ENCODE results near the gene RHOT1. TPM values are rescaled to one million over a fixed set of nuclear protein-coding genes. Genes with fewer than 3 reads are reported as not detected.
A peak's percentile ranks its signal among the peaks of the same experiment; 100 is the strongest.
"Not testable (repeated sequence)": the region's sequence is repeated elsewhere in the genome, so short reads cannot be mapped to it uniquely, and the experiment has no call there.

RHOT1 gene
- total RNA-seq, 5 donors from 2014 or later (not counting 1 experiment from before 2014, with no cell fraction given): 18.7 to 26.8 (median 24.1) TPM

DNA sequence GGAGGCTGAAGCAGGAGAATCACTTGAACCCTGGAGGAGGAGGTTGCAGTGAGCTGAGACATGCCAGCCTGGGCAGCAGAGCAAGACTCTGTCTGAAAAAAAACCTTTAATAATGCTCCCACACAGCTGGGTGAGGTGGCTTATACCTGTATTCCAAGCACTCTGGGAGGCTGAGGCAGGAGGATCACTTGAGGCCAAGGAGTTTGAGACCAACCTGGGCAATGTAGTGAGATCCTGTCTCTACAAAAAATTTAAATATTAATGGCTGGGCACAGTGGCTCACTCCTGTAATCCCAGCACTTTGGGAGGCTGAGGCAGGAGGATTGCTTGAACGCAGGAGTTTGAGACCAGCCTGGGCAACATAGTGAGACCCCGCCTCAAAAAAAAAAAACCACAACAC lies 2.1 kb downstream of the RHOT1 start:
- H3K27ac Mint-ChIP-seq; H3K27me3 ChIP-seq (replicated peaks in 1 of 2; ENCODE audit: control insufficient read depth in 2 of 2, extremely low read depth in 1 of 2, insufficient read depth in 2 of 2, low read length in 1 of 2); H3K9me3 ChIP-seq; POLR2A ChIA-PET; H3K36me3 ChIP-seq (ENCODE audit: control insufficient read depth in 2 of 2, extremely low read depth in 1 of 2, insufficient read depth in 1 of 2, low read length in 1 of 2); H3K27me3 Mint-ChIP-seq; CTCF ChIA-PET; DNase-seq; H3K4me3 ChIP-seq (ENCODE audit: control insufficient read depth in 1 of 2, extremely low read depth in 1 of 2, low read length in 1 of 2); H3K27ac ChIP-seq (ENCODE audit: low read length); H3K36me3 Mint-ChIP-seq; ATAC-seq (replicated peaks in 1 of 4); H3K9me3 Mint-ChIP-seq: not testable (repeated sequence)
- Mint-ChIP-seq H3K4me1 (peaks cover 30 to 42% (median 42%) of the 10 kb centered on the region in 3 donors), H3K4me3 (peak overlapping the region in 2 of 3 donors; percentile 34 to 99)
- peaks cover 13 to 24% of the 10 kb centered on the region in 2 experiments for H3K4me1 ChIP-seq (ENCODE audit: control insufficient read depth in 1 of 2, extremely low read depth in 1 of 2, insufficient read depth in 2 of 2, low read length in 2 of 2)
- WGBS (ENCODE audit: insufficient coverage): no CpG with 5 or more reads among the region's 2 CpGs

- Histone ChIP-seq H3K9me3 (no peaks in the 10 kb centered on the region), H3K4me3 (ENCODE audit: control insufficient read depth in 1 of 2, extremely low read depth in 1 of 2, low read length in 1 of 2) (no peak overlapping the region), H3K27me3 (replicated peaks in 1 of 2; ENCODE audit: control insufficient read depth in 2 of 2, extremely low read depth in 1 of 2, insufficient read depth in 2 of 2, low read length in 1 of 2) (no peaks in the 10 kb centered on the region), H3K4me1 (ENCODE audit: control insufficient read depth in 1 of 2, extremely low read depth in 1 of 2, insufficient read depth in 2 of 2, low read length in 2 of 2) (peaks cover 6 to 14% of the 10 kb centered on the region in 2 experiments), H3K27ac (ENCODE audit: low read length) (no peak overlapping the region), H3K36me3 (ENCODE audit: control insufficient read depth in 2 of 2, extremely low read depth in 1 of 2, insufficient read depth in 1 of 2, low read length in 1 of 2) (peaks cover 2 to 10% of the 10 kb centered on the region in 2 donors)
- H3K9me3 Mint-ChIP-seq: no peaks in the 10 kb centered on the region
- H3K4me3 Mint-ChIP-seq: no peak overlapping the region
- POLR2A ChIA-PET: no interaction called here
- no peak for ATAC-seq (replicated peaks in 1 of 4)
- no CpG with 5 or more reads among the region's 5 CpGs for WGBS (ENCODE audit: insufficient coverage)
- no peak overlapping the region for H3K27ac Mint-ChIP-seq
- H3K4me1 Mint-ChIP-seq: peaks cover 42 to 57% (median 42%) of the 10 kb centered on the region in 3 donors
- DNase-seq: no peak
- no peaks in the 10 kb centered on the region for H3K27me3 Mint-ChIP-seq
- H3K36me3 Mint-ChIP-seq: peaks cover 13% of the 10 kb centered on the region
- CTCF ChIA-PET: interaction anchor here in 1 of 2 donors (0.5 to 0.7 kb wide), 2 partner anchors 9 to 11 kb away, joined by 3 read pairs; no protein-coding TSS in a partner anchor
Measured at GRCh38 chr17:32148351-32148750, 6.0 kb downstream of the RHOT1 start.

- ChIA-PET CTCF (interaction anchor here in 1 of 2 donors (0.6 kb wide), 1 partner anchor 11 kb away, joined by 3 read pairs; no protein-coding TSS in a partner anchor), POLR2A (no interaction called here)
- Mint-ChIP-seq H3K27me3 (no peaks in the 10 kb centered on the region), H3K9me3 (no peaks in the 10 kb centered on the region), H3K36me3 (peaks cover 19% of the 10 kb centered on the region), H3K4me1 (peaks cover 32 to 47% (median 33%) of the 10 kb centered on the region in 3 donors), H3K27ac (no peak overlapping the region), H3K4me3 (no peak overlapping the region)
- Histone ChIP-seq H3K4me1 (ENCODE audit: control insufficient read depth in 1 of 2, extremely low read depth in 1 of 2, insufficient read depth in 2 of 2, low read length in 2 of 2) (peaks cover 2 to 3% of the 10 kb centered on the region in 2 experiments), H3K9me3 (no peaks in the 10 kb centered on the region), H3K27me3 (replicated peaks in 1 of 2; ENCODE audit: control insufficient read depth in 2 of 2, extremely low read depth in 1 of 2, insufficient read depth in 2 of 2, low read length in 1 of 2) (no peaks in the 10 kb centered on the region), H3K36me3 (ENCODE audit: control insufficient read depth in 2 of 2, extremely low read depth in 1 of 2, insufficient read depth in 1 of 2, low read length in 1 of 2) (peaks cover 2 to 15% of the 10 kb centered on the region in 2 donors), H3K27ac (ENCODE audit: low read length) (no peak overlapping the region), H3K4me3 (ENCODE audit: control insufficient read depth in 1 of 2, extremely low read depth in 1 of 2, low read length in 1 of 2) (no peak overlapping the region)
- ATAC-seq (replicated peaks in 1 of 4): no peak
- no peak for DNase-seq
Measured at GRCh38 chr17:32150358-32150757, 8.1 kb downstream of the RHOT1 start.

DNA sequence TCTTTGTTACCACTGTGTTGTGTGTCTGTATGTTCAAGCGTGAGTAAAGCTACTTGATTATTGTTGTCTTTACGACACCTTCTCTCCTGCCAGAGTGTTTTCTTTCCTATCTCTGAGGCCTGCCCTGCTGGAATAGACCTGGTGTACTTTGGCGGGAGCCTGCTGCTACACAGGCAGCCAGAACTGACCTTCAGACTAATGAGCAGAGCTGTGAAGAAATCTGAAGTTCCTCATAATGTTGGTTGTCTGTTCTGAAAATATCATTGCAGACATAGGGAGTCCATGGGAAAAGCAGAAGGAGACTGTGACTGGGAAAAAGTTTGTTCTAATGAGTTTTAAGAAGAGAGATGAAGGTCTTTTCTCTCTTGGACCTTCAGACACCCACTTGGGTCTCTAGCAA lies 9.8 kb downstream of the RHOT1 start:
- ATAC-seq (replicated peaks in 1 of 4) (no peak), DNase-seq (no peak)
- Histone ChIP-seq H3K9me3 (no peaks in the 10 kb centered on the region), H3K27me3 (replicated peaks in 1 of 2; ENCODE audit: control insufficient read depth in 2 of 2, extremely low read depth in 1 of 2, insufficient read depth in 2 of 2, low read length in 1 of 2) (no peaks in the 10 kb centered on the region), H3K4me1 (ENCODE audit: control insufficient read depth in 1 of 2, extremely low read depth in 1 of 2, insufficient read depth in 2 of 2, low read length in 2 of 2) (peaks cover under 1 to 2% of the 10 kb centered on the region in 2 experiments), H3K36me3 (ENCODE audit: control insufficient read depth in 2 of 2, extremely low read depth in 1 of 2, insufficient read depth in 1 of 2, low read length in 1 of 2) (peaks cover 2 to 25% of the 10 kb centered on the region in 2 donors), H3K27ac (ENCODE audit: low read length) (no peak overlapping the region), H3K4me3 (ENCODE audit: control insufficient read depth in 1 of 2, extremely low read depth in 1 of 2, low read length in 1 of 2) (no peak overlapping the region)
- H3K27me3 Mint-ChIP-seq: no peaks in the 10 kb centered on the region
- peaks cover 23% of the 10 kb centered on the region for H3K36me3 Mint-ChIP-seq
- H3K4me1 Mint-ChIP-seq: peaks cover 27 to 40% (median 32%) of the 10 kb centered on the region in 3 donors
- no peak overlapping the region for H3K4me3 Mint-ChIP-seq
- H3K27ac Mint-ChIP-seq: no peak overlapping the region
- ChIA-PET CTCF (interaction anchor here in 1 of 2 donors (0.7 kb wide), 1 partner anchor 162 kb away, joined by 3 read pairs; no protein-coding TSS in a partner anchor), POLR2A (no interaction called here)
- 100% methylated on average over 2 of the region's 3 CpGs for WGBS (ENCODE audit: insufficient coverage)
- H3K9me3 Mint-ChIP-seq: no peaks in the 10 kb centered on the region

DNA sequence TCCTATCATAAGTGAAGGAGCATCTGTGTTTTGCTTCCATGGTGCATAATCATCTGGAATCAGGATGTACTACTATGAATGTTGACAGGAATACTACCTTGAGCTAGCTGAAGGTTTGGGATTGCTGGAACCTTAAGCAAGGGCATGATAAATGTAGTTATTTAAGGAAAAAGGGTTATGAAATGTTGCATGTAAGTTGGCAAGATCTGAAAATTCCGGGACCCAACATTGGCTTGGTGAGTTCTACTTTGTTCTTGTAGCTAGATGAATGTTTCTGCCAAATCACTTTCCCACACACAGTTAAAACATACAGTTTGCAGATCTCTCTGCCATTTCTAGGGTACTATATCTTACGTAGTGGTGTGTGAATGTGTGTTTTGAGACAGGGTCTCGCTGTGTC lies 13.6 kb downstream of the RHOT1 start:
- CTCF ChIA-PET: no interaction called here
- H3K27ac Mint-ChIP-seq: no peak overlapping the region

DNA sequence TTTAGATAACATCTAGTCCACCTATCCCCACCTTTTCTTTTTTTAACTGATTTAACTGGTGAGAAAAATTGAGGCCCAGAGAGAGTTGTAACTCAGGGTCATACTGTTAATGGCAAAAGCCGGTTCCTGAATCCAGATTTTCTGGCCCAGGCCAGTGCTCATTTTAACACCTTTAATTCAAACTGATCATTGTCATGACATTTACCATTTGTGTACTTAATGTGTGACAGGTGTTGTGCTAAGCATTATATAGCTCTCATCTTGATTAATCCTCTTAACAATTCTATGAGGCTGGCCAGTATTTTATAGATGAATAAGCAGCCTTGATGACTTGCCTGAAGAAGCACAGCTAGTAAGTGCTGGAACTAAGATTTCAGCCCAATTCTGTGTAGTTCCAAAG lies 14.4 kb downstream of the RHOT1 start:
- CTCF ChIA-PET: no interaction called here
- DNase-seq (no peak), ATAC-seq (replicated peaks in 1 of 4) (no peak)
- Histone ChIP-seq H3K27me3 (replicated peaks in 1 of 2; ENCODE audit: control insufficient read depth in 2 of 2, extremely low read depth in 1 of 2, insufficient read depth in 2 of 2, low read length in 1 of 2) (no peaks in the 10 kb centered on the region), H3K36me3 (ENCODE audit: control insufficient read depth in 2 of 2, extremely low read depth in 1 of 2, insufficient read depth in 1 of 2, low read length in 1 of 2) (peaks cover 4 to 38% of the 10 kb centered on the region in 2 donors), H3K4me1 (ENCODE audit: control insufficient read depth in 1 of 2, extremely low read depth in 1 of 2, insufficient read depth in 2 of 2, low read length in 2 of 2) (no peaks in the 10 kb centered on the region), H3K27ac (ENCODE audit: low read length) (no peak overlapping the region), H3K4me3 (ENCODE audit: control insufficient read depth in 1 of 2, extremely low read depth in 1 of 2, low read length in 1 of 2) (no peak overlapping the region), H3K9me3 (no peaks in the 10 kb centered on the region)
- POLR2A ChIA-PET: no interaction called here
- no peak overlapping the region for H3K27ac Mint-ChIP-seq
- no peaks in the 10 kb centered on the region for H3K9me3 Mint-ChIP-seq
- WGBS (ENCODE audit: insufficient coverage): no CpG with 5 or more reads among the region's 1 CpG
- H3K4me3 Mint-ChIP-seq: no peak overlapping the region
- H3K27me3 Mint-ChIP-seq: no peaks in the 10 kb centered on the region
- peaks cover 36% of the 10 kb centered on the region for H3K36me3 Mint-ChIP-seq
- peaks cover 6 to 8% (median 6%) of the 10 kb centered on the region in 3 donors for H3K4me1 Mint-ChIP-seq

More for the DNA sequence above, 13.6 kb downstream of the RHOT1 start:
- H3K4me3 ChIP-seq (ENCODE audit: control insufficient read depth in 1 of 2, extremely low read depth in 1 of 2, low read length in 1 of 2): no peak overlapping the region
- H3K36me3 ChIP-seq (ENCODE audit: control insufficient read depth in 2 of 2, extremely low read depth in 1 of 2, insufficient read depth in 1 of 2, low read length in 1 of 2): peaks cover 4 to 34% of the 10 kb centered on the region in 2 donors
- H3K27me3 Mint-ChIP-seq: no peaks in the 10 kb centered on the region
- H3K4me1 ChIP-seq (ENCODE audit: control insufficient read depth in 1 of 2, extremely low read depth in 1 of 2, insufficient read depth in 2 of 2, low read length in 2 of 2): no peaks in the 10 kb centered on the region
- peaks cover 9 to 13% (median 9%) of the 10 kb centered on the region in 3 donors for H3K4me1 Mint-ChIP-seq
- 100% methylated on average over 1 of the region's 3 CpGs for WGBS (ENCODE audit: insufficient coverage)
- no peaks in the 10 kb centered on the region for H3K9me3 ChIP-seq
- POLR2A ChIA-PET: interaction anchor here in 1 of 2 donors (0.6 kb wide), 1 partner anchor 41 kb away, joined by 5 read pairs; no protein-coding TSS in a partner anchor
- H3K27me3 ChIP-seq (replicated peaks in 1 of 2; ENCODE audit: control insufficient read depth in 2 of 2, extremely low read depth in 1 of 2, insufficient read depth in 2 of 2, low read length in 1 of 2): no peaks in the 10 kb centered on the region
- peaks cover 30% of the 10 kb centered on the region for H3K36me3 Mint-ChIP-seq
- H3K4me3 Mint-ChIP-seq: no peak overlapping the region
- H3K9me3 Mint-ChIP-seq: no peaks in the 10 kb centered on the region
- no peak for ATAC-seq (replicated peaks in 1 of 4)
- DNase-seq: no peak
- no peak overlapping the region for H3K27ac ChIP-seq (ENCODE audit: low read length)

DNA sequence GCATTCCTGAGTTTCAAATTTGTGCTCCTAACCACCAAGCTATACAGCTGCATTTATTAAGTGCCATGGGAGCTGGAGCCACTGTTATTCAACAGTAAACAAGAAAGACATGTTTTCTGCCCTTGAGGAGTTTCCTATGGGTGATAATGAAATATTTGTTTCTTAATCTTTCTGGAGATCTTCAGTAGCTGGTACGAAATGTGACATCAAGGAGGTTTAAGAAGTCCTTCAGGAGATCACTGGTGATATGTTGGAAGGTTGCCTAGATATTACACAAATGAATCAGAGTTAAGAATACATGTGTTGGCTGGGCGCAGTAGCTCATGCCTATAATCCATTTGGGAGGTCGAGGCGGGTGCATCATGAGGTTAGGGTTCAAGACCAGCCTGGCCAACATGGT lies 14.9 kb downstream of the RHOT1 start:
- no peak for DNase-seq
- WGBS (ENCODE audit: insufficient coverage): 100% methylated on average over 3 of the region's 4 CpGs
- Mint-ChIP-seq H3K4me1 (peaks cover 2 to 5% (median 4%) of the 10 kb centered on the region in 3 donors), H3K27me3 (no peaks in the 10 kb centered on the region), H3K4me3 (no peak overlapping the region), H3K27ac (no peak overlapping the region), H3K9me3 (no peaks in the 10 kb centered on the region), H3K36me3 (peaks cover 38% of the 10 kb centered on the region)
- no peaks in the 10 kb centered on the region for H3K4me1 ChIP-seq (ENCODE audit: control insufficient read depth in 1 of 2, extremely low read depth in 1 of 2, insufficient read depth in 2 of 2, low read length in 2 of 2)
- H3K27me3 ChIP-seq (replicated peaks in 1 of 2; ENCODE audit: control insufficient read depth in 2 of 2, extremely low read depth in 1 of 2, insufficient read depth in 2 of 2, low read length in 1 of 2): no peaks in the 10 kb centered on the region
- ChIA-PET POLR2A (no interaction called here), CTCF (no interaction called here)
- no peak overlapping the region for H3K27ac ChIP-seq (ENCODE audit: low read length)
- H3K9me3 ChIP-seq: no peaks in the 10 kb centered on the region
- H3K36me3 ChIP-seq (ENCODE audit: control insufficient read depth in 2 of 2, extremely low read depth in 1 of 2, insufficient read depth in 1 of 2, low read length in 1 of 2): peaks cover 4 to 38% of the 10 kb centered on the region in 2 donors
- H3K4me3 ChIP-seq (ENCODE audit: control insufficient read depth in 1 of 2, extremely low read depth in 1 of 2, low read length in 1 of 2): no peak overlapping the region
- ATAC-seq (replicated peaks in 1 of 4): no peak
